BJ (cell line): ENCODE measurements around the gene MPHOSPH9. TPM values are rescaled to one million over a fixed set of nuclear protein-coding genes. Genes with fewer than 3 reads are reported as not detected.

Source experiments
- CTCF ChIA-PET: fragments of 350-600 bp; formaldehyde crosslinking; extraction: SDS; loops from one replicate; lab custom pipeline; 2021; ENCODE audit warnings: antibody characterized with exemption, inconsistent platforms; lab: Yijun Ruan, JAX
- POLR2A ChIA-PET: fragments of 300-600 bp; sonication (Branson Sonifier 250); formaldehyde crosslinking; extraction: SDS; loops from one replicate; lab custom pipeline; 2021; ENCODE audit warnings: antibody characterized with exemption; lab: Charles Lee
- DNase-seq: peaks from one replicate; pipeline ENCODE4 v3.0.0-alpha.2; 2011; ENCODE audit warnings: low read depth
- H3K27me3 ChIP-seq: 2 replicates; pipeline ENCODE4 v1.6.0; 2011; ENCODE audit warnings: low read length; ENCODE audit not compliant: control insufficient read depth, insufficient read depth
- H3K36me3 ChIP-seq: 2 replicates; pipeline ENCODE4 v1.5.1; 2011; ENCODE audit warnings: low read length; ENCODE audit not compliant: control insufficient read depth, insufficient read depth
- H3K4me3 ChIP-seq: 2 replicates; pipeline ENCODE4 v1.5.1; 2011; ENCODE audit warnings: low read depth, mild to moderate bottlenecking, control low read depth, low read length
- CTCF ChIP-seq: IDR thresholded peaks from 2 replicates; pipeline ENCODE4 v1.5.1; 2011; ENCODE audit warnings: low read depth, mild to moderate bottlenecking, control low read depth, inconsistent platforms, low read length, moderate library complexity; ENCODE audit not compliant: insufficient read depth
- polyA plus RNA-seq: library from polyadenylated mRNA; depleted of rRNA; stranded (reverse); fragments of >200 nt; gene quantifications from 2 replicates; pipeline ENCODE4 v1.2.3, GENCODE V29; 2011

MPHOSPH9 gene
- polyA plus RNA-seq, 1 experiment: 7.6 TPM

- no peaks in the 10 kb centered on the region for H3K27me3 ChIP-seq
- H3K36me3 ChIP-seq: no peaks in the 10 kb centered on the region; the same call in 1 of the 2 replicates
- ChIA-PET POLR2A (no interaction called here), CTCF (no interaction called here)
- DNase-seq: no peak
- no peak for TF ChIP-seq CTCF
- H3K4me3 ChIP-seq: no peak overlapping the region
These were observed 45.3 kb downstream of the MPHOSPH9 start for GRCh38 chr12:123187637-123188036.

- ChIA-PET CTCF (interaction anchor here (2.1 kb wide), 1 partner anchor 137 kb away, joined by 6 read pairs; no protein-coding TSS in a partner anchor), POLR2A (no interaction called here)
- Histone ChIP-seq H3K4me3 (no peak overlapping the region), H3K27me3 (no peaks in the 10 kb centered on the region), H3K36me3 (no peaks in the 10 kb centered on the region)
- TF ChIP-seq CTCF: no peak
- no peak for DNase-seq
These were observed 52.8 kb downstream of the MPHOSPH9 start for GRCh38 chr12:123180171-123180570.

GRCh38 chr12:123171967-123172366 lies 61.0 kb downstream of the MPHOSPH9 start:
- POLR2A ChIA-PET: no interaction called here
- H3K36me3 ChIP-seq: peaks cover 2% of the 10 kb centered on the region; the same call in 1 of the 2 replicates
- no peak overlapping the region for H3K4me3 ChIP-seq
- DNase-seq: no peak
- no peaks in the 10 kb centered on the region for H3K27me3 ChIP-seq
- CTCF ChIA-PET: no interaction called here
- no peak for TF ChIP-seq CTCF

GRCh38 chr12:123167329-123167728 lies 65.6 kb downstream of the MPHOSPH9 start:
- DNase-seq: no peak
- CTCF ChIA-PET: interaction anchor here (0.6 to 0.8 kb wide), 2 partner anchors 8 to 13 kb away, joined by 3 read pairs; no protein-coding TSS in a partner anchor
- peaks cover 3% of the 10 kb centered on the region for H3K36me3 ChIP-seq
- TF ChIP-seq CTCF: no peak
- POLR2A ChIA-PET: no interaction called here
- H3K27me3 ChIP-seq: no peaks in the 10 kb centered on the region
- H3K4me3 ChIP-seq: no peak overlapping the region

GRCh38 chr12:123165537-123165936 lies 67.4 kb downstream of the MPHOSPH9 start:
- no peak for TF ChIP-seq CTCF
- CTCF ChIA-PET: interaction anchor here (0.9 kb wide), 1 partner anchor 14 kb away, joined by 4 read pairs; the partner anchor contains the start of gene PITPNM2
- H3K4me3 ChIP-seq: no peak overlapping the region
- no peak for DNase-seq
- H3K36me3 ChIP-seq: peaks cover 3% of the 10 kb centered on the region
- POLR2A ChIA-PET: no interaction called here
- no peaks in the 10 kb centered on the region for H3K27me3 ChIP-seq
